HG03159 (cell line): Measurements from ENCODE around the gene TRMU.

Experiments
- ATAC-seq: cut with Tn5 transposase; IDR thresholded peaks from one replicate; pipeline ENCODE4 v1.9.1; 2021; ENCODE audit warnings: mild to moderate bottlenecking, moderate library complexity; ENCODE audit not compliant: unreplicated experiment

Gene TRMU

DNA sequence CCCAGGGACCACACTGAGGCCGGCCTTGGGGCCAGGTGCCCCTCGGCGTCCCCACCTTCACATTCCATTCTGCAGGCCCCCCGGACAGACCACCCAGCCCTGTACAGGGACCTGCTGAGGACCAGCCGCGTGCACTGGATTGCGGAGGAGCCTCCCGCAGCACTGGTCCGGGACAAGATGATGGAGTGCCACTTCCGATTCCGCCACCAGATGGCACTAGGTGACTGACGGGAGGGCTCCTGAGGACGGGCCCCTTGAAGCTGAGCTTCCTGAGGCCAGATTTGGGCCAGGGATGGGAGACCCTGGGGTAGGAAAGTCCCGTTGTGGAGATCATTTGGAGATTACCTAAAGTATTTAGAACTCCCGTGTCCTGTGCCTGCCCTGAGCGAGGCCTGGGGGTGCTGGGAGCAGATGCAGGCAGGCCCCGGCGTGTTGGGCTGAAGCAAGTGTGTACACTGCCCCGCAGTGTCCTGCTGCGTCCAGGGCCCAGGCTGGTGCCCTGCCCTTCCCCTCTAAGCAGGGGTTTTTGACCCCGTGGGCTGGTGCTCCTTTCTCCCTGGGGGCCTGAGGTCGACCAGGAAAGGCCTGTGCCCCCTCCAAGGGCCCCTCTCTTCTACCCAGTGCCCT, 20.0 kb downstream of the TRMU start:
- ATAC-seq = no peak

DNA sequence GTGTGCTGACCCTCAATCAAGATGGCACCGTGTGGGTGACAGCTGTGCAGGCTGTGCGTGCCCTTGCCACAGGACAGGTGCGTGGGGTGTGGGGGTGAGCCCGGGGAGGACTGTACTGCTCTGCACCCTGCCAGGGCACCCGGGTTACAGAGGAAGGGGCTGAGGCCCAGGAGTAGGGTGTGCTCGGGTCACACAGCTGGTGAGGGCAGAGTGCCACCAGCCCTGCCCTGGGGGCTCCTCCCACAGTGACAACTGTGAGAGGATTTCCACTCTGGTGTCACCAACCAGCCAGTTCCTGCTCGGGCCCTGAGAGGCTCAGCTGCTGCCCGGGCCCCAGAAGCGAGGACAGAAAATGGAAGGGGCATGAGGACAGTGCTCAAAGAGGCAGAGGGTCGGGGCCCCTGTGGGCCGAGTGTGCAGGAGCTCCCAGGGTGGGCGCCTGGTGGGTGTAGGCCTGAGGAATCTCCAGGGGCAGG, 20.5 kb downstream of the TRMU start:
- no peak for ATAC-seq

DNA sequence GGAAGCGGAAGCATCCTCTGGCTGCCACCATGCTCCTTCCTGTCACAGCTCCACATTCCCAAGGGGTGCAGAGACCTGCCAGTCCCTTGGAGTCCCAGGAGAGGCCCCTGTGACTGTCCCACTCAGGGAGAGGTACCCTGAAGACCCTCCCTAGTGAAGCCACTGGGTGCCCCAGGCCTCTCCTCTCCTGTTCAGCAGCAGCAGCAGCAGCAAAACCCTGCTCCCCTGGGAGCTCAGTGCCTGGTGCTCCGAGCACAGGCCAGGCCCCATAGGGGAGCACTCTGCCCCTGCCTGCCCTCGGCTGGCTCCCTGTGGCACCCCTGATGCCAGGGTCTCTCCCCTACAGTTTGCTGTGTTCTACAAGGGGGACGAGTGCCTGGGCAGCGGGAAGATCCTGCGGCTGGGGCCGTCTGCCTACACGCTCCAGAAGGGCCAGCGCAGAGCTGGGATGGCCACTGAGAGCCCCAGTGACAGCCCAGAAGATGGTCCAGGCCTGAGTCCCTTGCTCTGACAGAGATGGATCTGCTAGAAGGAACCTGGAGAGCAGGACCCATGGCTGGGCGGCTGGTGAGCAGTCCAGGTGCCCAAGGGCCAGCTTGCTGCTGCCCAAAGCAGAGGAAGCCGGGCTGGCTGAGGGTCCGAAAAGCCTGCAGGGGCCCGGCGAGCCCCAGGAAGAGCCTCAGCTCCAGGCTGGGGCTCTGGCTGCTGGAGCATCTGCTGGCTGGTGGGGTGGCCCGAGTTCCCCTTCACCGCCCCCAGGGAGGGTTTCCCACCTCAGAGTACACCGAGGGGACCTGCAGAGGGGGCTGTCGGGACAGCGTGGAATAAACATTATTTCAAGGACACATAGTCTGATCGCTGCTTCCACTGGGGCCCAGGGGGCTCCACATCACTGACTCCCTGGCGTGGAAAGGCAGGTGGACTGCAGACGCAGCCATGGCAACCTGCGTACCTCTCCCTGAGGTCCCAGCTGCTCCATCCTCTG, 21.3 kb downstream of the TRMU start:
- no peak for ATAC-seq

GRCh38 chr22:46357711-46358520, 22.4 kb downstream of the TRMU start:
- ATAC-seq = no peak

GRCh38 chr22:46358766-46359165, 23.3 kb downstream of the TRMU start:
- no peak for ATAC-seq

GRCh38 chr22:46359362-46359761, 23.8 kb downstream of the TRMU start:
- no peak for ATAC-seq

- ATAC-seq = no peak
Measured at GRCh38 chr22:46360097-46360496, 24.6 kb downstream of the TRMU start.

GRCh38 chr22:46360891-46361290, 25.4 kb downstream of the TRMU start:
- no peak for ATAC-seq

DNA sequence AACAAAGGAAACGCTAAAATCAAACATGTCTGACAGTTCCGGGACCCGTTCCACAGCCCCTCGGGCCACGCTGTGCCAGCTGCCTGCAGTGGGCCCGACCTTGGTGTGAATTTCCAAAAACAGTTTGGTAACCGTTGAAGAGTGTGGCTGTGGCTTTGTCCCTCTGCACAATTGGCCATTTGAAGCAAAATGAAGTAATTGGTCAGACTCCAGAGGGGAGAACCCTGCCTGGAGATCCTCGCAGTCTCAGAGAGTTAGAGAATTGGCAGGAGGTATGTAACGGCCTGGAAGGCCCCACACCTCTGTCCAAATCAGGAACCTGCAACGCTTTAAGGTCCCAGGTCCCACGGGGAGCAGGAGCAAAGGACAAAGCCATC, 26.3 kb downstream of the TRMU start:
- ATAC-seq = no peak

GRCh38 chr22:46362203-46362933, 26.9 kb downstream of the TRMU start:
- no peak for ATAC-seq

GRCh38 chr22:46362934-46363515, 27.5 kb downstream of the TRMU start:
- ATAC-seq = no peak

DNA sequence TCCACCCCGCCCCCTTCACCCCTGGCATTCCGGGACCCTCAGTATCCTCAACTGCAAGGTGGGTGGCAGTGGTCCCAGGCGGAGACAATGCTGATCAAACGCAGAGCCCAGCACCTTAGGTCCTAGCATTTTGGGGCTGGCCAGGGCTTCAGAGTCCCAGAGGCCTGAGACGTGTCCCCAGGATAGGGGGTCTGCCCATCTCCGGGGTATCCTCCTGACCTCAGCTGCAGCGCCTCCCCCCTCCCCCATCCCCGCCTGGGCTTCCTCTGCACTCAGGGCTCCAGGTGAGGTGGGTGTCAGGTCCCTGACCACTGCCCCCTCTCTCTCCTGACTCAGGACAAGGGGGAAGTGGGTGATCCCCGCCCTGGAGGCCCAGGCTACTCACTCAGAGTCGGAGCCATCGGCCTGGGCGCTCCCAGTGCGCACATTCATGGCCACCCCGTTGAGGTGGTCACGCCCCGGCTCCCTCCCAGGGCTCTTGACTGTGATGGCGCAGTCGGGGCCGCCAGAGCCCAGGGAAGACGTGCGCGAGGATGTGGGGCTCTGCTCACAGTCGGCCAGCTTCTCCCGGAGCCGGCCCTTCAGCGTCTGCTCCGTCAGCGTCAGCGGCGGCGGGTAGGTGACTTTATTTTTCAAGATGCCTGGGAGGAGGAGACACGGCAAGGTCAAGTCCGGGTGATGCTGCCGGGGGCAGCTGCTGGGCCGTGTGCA, 28.3 kb downstream of the TRMU start:
- ATAC-seq = no peak

GRCh38 chr22:46364341-46365165, 29.0 kb downstream of the TRMU start:
- no peak for ATAC-seq

DNA sequence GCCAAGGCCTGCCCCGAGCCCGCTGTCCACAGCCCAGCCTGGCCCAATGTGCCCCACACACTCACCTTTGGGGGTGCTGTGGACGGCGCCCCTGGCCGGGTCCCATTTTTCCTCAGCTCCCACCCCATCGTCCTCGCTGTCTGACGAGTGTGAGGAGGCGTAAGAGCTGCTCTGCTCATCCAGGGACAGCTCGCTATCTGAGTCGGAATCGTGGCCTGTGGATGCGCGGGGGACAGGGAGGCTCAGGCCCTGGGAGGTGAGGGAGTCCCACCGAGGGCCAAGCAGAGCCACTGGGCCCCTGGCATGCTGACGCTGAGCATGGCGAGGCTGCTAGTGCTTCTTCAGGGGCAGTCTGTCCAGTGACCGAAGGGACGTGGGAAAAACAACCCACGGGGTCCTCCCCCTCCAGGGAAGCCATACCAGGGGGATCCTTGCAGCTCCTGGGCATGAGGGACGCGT, 29.7 kb downstream of the TRMU start:
- ATAC-seq = no peak

DNA sequence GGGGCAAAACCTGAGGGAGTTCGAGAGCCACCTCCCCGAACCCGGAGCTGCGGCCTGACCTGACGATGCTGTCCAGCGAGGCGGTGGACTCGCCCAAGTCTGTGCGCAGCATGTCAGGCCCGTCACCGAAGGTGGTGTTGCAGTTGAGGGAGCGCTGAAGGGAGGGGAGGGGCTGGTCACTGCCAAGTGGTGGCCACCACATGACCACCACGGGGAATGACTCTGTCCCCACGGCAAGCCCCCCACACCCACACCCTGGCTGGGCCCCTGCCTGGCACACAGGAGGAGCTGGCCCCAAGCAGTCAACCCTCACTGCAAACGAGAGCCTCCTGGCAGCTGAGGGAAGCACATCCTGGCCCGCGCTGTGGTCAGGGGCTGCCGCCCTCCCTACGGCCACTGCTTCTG, 30.8 kb downstream of the TRMU start:
- ATAC-seq = no peak

- no peak for ATAC-seq
Measured at GRCh38 chr22:46366801-46367706, 31.5 kb downstream of the TRMU start.

GRCh38 chr22:46367707-46368191, 32.2 kb downstream of the TRMU start:
- ATAC-seq = no peak
